Right lung (tissue), 10 donors: ENCODE data around the gene NDE1. TPM values are rescaled to one million over a fixed set of nuclear protein-coding genes. Genes with fewer than 3 reads are reported as not detected.
"Not testable (repeated sequence)": the region's sequence is repeated elsewhere in the genome, so short reads cannot be mapped to it uniquely, and the experiment has no call there.

Experiments used
- DNase-seq, 2 donors: peaks; one replicate each; pipeline ENCODE4 v3.0.0-alpha.2; 2013
- long read RNA-seq, 8 donors: transcript quantifications; one replicate each; lab custom pipeline, GENCODE V29; 2026
- polyA plus RNA-seq, 5 donors: library from polyadenylated mRNA; unstranded; fragments of 120-200 nt; gene quantifications; one replicate each; pipeline versions ENCODE4 v1.2.1 to v1.2.3, GENCODE V29; 2013; ENCODE audit warnings: inconsistent platforms in 1 of 5, low replicate concordance in 1 of 5; ENCODE audit not compliant: insufficient read length in 5 of 5, insufficient read depth in 1 of 5

NDE1 gene, protein sequence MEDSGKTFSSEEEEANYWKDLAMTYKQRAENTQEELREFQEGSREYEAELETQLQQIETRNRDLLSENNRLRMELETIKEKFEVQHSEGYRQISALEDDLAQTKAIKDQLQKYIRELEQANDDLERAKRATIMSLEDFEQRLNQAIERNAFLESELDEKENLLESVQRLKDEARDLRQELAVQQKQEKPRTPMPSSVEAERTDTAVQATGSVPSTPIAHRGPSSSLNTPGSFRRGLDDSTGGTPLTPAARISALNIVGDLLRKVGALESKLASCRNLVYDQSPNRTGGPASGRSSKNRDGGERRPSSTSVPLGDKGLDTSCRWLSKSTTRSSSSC
- 10 to 100 TPM; 49.6 to 60.7 (median 52.5) TPM for polyA plus RNA-seq
- long read RNA-seq, donor 1, partial matches to known transcripts = 12 of 29 reads
- long read RNA-seq, donor 1, other reads (novel, unspliced or antisense) = 15 of 29 reads
- long read RNA-seq, donor 2 = 0 reads
- long read RNA-seq, donor 3, partial matches to known transcripts = 245 of 258 reads
- long read RNA-seq, donor 3, other reads (novel, unspliced or antisense) = 12 of 258 reads
- long read RNA-seq, donor 4, partial matches to known transcripts = 0 of 1 reads
- long read RNA-seq, donor 4, other reads (novel, unspliced or antisense) = 0 of 1 reads
- long read RNA-seq, donor 5 = 0 reads
- long read RNA-seq, donor 6, partial matches to known transcripts = 172 of 245 reads
- long read RNA-seq, donor 6, other reads (novel, unspliced or antisense) = 69 of 245 reads
- long read RNA-seq, donor 7, partial matches to known transcripts = 94 of 123 reads
- long read RNA-seq, donor 7, other reads (novel, unspliced or antisense) = 27 of 123 reads
- long read RNA-seq, donor 8 = 0 reads

DNA sequence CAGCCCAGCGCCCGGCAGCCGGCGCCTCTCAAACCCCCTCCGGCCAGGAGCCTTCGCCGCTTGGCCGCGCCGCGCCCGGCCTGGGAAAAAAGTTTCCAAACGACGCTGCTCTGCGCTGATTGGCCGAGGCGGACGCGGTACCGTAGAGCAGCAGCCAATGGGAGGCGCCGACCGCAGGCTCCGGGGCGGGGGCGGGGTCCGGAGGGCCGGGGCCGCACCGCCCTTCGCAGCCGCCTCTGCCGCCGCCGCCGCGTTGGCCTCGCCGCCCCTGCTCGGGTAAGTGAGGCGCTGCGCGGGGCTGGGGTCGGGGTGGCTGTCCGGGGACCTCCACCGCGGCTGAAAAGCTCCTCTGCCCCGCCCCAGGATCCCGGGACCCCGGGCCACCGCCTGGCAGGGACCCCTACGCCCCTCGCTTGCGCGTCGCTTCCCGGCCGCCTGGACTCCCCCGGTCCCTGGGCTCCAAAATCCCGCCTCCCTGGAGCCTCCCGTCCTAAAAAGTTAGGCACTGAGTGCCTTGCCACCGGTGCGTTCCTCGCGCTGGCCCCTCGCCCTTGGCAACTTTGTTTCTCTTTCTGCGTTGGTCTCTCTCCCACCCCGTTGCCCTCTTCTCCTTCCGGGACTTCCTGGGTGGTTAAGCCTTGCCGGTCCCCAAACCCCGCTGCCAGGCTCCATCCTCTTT is at the start of gene NDE1:
NDE1 (plus strand) TSS at position 227 of the 679 bp plus-strand sequence. CDS start 14,534 bp downstream, outside the sequence.
- peak; percentile 92 to 93 for DNase-seq

DNA sequence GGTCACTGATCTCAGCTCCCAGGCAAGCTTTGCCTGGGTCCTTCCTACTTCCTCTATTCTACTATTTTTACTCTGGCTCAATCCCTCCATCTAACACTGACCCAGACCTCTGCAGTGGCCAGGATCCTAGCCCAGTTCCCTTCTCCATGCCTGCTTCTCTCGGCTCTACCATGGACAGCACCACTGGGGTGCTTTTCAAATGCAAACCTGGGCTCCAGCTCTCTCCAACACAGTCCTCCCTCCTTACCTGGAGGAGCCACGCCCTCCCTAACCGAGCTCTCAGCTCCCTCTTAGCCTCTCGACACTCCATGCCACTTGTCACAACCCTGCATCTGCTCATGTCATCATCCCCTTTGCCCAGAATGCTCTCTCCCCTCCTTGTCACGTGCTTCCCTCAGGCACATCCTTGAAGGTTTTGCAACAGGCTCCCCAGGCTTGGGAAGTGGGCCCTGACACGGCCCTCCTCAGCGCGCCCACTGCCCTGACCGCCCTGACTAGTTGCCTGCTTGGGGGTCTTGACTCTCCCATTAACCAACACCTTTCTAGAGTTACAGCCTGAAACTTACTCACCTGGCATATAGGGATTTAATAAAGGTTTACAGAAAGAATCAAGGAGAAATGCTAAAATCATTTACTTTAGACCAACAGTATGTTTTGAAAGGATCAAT is 48.7 kb upstream of the NDE1 start:
- no peak for DNase-seq

- no peak for DNase-seq
Observed at GRCh38 chr16:15602285-15603044, 47.6 kb upstream of the NDE1 start.

- DNase-seq = no peak
Observed at GRCh38 chr16:15604460-15605440, 45.3 kb upstream of the NDE1 start.

- DNase-seq = no peak
Observed at GRCh38 chr16:15605839-15606517, 44.1 kb upstream of the NDE1 start.

DNA sequence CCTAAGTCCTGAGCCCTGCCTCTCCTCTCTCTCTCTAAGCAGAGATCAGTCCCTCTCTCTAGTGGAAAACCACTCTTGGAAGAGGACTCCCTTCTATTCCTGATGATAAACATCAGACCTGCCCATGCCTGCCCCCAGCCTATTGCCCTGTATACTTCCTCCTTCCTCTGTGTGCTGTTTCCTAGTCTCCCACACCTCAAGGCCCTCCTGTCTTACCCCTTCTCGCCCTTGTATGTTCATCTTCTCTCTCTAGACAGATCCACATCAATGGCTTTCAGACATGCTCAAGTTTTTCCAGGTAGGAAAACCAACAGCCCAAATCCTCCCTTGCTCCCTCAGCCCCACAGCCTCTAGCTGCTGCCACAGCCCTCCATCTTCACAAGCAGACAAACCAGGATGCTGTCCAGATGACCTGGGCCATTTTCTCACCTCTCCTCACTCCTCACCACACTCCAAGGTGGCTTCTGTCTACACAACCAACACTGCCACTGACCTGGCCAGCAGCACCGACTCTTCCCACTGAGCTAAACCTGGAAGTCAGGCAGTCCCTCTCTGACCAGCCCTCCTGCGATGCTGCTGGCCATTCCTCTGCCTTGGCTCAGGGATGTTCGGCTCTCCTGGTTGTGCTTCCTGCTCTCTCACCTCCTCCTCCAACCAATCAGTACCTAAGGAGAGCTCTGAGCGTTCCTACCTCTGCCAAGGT is 43.4 kb upstream of the NDE1 start:
- no peak for DNase-seq

DNA sequence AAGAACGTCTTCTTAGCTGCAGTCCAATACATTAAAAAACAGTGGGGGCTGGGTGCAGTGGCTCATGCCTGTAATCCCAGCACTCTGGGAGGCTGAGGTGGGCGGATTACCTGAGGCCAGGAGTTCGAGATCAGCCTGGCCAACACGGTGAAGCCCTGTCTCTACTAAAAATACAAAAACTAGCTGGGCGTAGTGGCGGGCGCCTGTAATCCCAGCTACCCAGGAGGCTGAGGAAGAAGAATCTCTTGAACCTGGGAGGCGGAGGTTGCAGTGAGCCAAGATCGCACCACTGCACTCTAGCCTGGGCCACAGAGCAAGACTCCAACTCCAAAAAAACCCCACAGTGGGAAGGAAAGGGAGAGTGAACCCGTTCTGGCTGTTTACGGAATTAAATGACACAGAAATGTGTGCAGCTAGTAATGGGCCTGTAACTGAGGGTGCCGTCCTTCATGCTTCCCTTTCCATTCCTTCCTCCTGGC is 42.8 kb upstream of the NDE1 start:
- not testable (repeated sequence) for DNase-seq

- no peak for DNase-seq
Observed at GRCh38 chr16:15607700-15608396, 42.2 kb upstream of the NDE1 start.

- no peak for DNase-seq
Observed at GRCh38 chr16:15608398-15609285, 41.4 kb upstream of the NDE1 start.

GRCh38 chr16:15609286-15609649 is 40.8 kb upstream of the NDE1 start:
- no peak for DNase-seq

DNA sequence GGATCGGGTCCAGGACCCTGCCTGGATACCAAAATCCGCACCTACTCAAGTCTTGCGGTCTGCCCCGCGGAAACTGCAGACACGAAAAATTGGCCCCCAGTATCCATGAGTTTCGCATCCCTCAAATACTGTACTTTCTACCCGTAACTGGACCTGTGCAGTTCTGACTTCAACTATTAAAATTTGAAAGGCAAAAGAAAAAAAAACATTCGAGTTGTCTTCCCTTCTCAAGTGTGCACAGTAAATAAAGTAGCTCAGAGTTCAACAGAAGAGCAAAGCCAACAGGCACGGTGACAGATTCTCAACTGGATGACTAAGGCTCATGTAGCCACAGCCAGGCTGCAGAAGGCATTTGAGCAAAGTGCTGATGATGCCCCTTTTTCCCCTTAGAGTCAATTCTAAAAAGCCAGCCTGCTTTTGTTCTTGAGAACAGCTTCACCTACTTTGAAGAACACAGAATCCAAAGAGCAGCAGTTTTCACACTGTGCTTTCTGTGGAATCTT is 39.6 kb upstream of the NDE1 start:
- DNase-seq = no peak

DNA sequence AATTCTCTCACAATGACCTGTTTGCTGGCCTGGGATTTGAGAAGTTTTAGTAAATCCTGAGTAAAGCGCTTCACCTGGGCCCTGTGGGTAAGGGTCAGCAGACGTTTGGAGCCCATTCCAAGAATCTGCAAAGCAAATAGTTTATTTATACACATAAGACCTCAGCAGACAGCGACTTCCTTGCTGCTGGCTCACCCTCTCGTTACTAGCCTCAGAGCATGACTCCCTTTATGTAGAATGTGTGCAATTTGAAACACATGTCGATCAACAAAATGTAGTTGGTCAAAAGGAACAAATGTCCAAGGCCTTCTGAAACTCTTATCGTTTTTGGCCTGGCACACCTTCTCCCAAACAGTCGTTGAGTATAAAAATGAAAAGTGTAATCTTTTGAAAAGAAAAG is 38.4 kb upstream of the NDE1 start:
- no peak for DNase-seq

DNA sequence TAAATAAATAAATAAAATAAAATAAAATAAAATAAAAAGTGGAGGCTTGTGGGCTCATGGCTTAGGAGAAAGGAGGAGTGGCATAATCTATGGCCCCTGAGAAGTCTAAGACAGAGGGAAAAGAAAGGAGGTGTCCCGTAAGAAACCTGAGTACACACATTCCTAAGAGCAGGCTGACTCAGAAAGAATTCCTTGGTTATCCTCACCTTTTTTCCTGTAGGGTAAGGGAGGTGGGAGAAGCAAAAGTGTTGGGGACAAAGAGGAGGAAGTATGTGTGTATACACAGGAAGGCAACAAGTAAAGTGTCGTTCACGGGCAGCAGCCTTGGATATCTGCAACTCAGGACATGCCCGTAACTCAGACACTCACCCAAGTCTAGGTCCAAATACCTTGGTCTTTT is 36.4 kb upstream of the NDE1 start:
- no peak for DNase-seq

GRCh38 chr16:15616012-15616411 is 34.0 kb upstream of the NDE1 start:
- no peak for DNase-seq

DNA sequence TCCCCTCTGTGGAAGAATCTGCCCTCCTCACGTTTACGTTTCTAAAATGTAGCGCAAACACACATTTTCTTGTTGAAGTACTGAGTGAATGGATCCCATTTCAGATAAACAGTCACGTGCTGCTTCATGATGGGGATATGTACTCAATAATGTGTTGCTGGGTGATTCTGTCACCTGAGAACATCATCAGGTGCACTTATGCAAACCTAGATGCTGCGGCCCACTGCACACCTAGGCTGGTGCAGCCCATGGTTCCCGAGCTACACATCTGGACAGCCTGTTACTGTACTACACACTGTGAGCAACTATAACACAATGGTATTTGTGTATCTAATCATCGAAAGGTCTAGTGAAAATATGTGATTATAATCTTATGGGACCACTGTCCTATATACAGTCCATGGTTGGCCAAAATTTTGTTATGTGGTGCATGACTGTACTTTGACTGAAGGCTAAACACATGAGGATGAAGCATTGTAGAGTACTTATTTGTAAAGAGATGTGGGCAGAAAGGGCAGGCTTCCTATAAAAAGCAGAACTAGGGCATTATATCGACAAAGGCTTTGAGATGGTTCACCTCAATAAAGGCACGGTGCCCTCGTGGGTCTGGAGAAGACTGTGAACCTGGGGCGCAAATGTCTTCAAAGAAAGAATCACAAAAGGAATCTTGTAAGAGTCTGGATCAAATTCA is 33.4 kb upstream of the NDE1 start:
- DNase-seq = no peak

DNA sequence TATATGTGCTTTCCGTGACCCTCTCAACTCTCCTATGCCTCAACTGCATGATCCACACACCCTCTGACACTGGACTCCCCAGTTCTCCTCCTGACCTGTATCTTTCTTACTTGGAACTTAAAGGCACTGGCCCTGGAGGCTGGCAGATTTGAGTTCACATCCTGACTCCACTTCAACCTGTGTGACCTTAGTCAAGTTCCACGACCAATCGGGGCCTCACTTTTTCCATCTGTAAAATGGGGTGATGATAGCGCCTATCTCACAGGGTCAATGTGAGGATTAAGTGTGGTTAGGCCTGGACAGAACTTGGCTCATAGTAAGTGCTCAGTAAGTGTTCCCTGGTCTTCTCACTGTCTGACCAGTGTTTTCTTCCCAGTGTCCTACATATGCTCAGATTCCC is 32.1 kb upstream of the NDE1 start:
- no peak for DNase-seq
